Loucy (cell line): Measurements from ENCODE around the gene ARHGDIA.

Experiments used
- CTCF ChIP-seq: fragments of 200-600 bp; sonication (generic); conservative IDR thresholded peaks from 2 replicates; pipeline ENCODE4 v1.5.1; 2014; ENCODE audit warnings: mild to moderate bottlenecking, antibody characterized with exemption, low read length
- EZH2phosphoT487 ChIP-seq: fragments of 200-600 bp; IDR thresholded peaks from 2 replicates; pipeline ENCODE4 v1.6.1; 2018; ENCODE audit warnings: antibody characterized with exemption, mild to moderate bottlenecking, moderate library complexity, borderline replicate concordance

- TF ChIP-seq EZH2phosphoT487 (no peak), CTCF (no peak)
Measured at GRCh38 chr17:81832608-81833159, 38.5 kb downstream of the ARHGDIA start.
